GM18873 (cell line): ENCODE results near the gene DENND1A.

Experiments
- ATAC-seq: cut with Tn5 transposase; IDR thresholded peaks from one replicate; pipeline ENCODE4 v1.9.1; 2021; ENCODE audit warnings: mild to moderate bottlenecking, moderate library complexity, moderate number of reproducible peaks; ENCODE audit not compliant: unreplicated experiment, low FRiP score

DENND1A gene

GRCh38 chr9:123513554-123513953 lies 416.4 kb downstream of the DENND1A start:
- no peak for ATAC-seq

DNA sequence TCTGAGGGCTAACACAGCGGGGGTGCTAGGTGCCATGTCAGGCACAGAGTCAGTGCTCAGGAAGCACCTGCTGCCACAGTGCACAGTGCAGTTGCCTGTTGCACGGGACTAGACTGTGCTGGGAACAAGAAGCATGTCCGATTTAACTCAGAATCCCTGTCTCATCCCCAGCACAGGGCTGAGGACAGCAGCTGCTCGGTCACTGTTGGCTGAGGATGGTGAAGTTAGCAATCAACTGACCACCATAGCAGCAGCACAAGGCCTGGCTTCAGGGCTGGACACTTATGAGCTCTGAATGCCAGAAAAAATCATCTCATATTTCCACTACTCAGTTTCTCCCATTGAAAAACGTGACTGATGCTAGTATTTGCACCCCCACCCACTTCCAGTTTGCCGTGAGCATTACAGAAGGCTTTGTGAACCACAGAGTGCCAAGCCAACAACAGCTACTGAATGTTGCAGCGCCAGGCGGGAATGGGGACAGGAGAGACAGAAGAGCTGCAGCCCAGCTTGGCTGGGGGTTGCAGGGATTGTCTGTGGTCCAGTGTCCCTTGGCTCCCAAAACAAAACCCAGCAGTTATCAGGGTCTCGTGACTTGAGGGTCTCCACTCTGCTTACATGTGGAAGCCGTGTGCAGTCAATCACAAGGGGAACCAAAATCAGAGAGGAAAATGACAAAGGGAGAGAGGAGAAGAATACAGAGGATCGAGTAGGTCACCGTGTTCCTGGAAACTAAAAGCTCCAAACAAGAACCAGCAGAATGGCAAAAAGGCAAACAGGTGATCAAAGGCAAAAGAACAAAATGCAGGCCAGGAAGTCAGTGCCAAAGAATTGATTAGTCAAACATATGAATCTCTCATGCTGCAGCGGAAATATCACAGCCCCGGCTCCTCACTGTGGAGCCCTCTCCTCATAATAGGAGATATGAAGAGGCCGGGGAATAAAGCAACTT lies 418.3 kb downstream of the DENND1A start:
- ATAC-seq: no peak

- no peak for ATAC-seq
Measured at GRCh38 chr9:123509646-123510045, 420.3 kb downstream of the DENND1A start.

DNA sequence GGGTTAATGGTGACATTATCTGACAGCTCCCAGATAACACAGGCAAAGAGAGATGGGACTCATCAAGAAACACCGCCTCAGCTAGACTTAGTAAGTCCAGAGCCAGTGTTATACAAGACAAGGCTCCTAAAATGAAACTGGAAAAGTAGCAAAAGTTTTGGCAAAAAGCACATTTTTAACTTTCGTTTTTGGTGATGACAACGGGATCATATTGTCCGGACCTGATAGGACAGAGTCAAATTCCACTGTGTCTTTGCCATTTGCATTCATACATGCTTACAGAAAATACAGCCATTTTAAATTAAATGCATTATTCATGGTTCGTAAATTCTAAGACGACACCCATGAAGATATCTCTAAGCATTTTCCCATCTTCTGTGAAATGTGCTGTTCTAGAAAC lies 421.9 kb downstream of the DENND1A start:
- no peak for ATAC-seq

- no peak for ATAC-seq
Measured at GRCh38 chr9:123505496-123505895, 424.4 kb downstream of the DENND1A start.

GRCh38 chr9:123500336-123500735 lies 429.6 kb downstream of the DENND1A start:
- no peak for ATAC-seq

DNA sequence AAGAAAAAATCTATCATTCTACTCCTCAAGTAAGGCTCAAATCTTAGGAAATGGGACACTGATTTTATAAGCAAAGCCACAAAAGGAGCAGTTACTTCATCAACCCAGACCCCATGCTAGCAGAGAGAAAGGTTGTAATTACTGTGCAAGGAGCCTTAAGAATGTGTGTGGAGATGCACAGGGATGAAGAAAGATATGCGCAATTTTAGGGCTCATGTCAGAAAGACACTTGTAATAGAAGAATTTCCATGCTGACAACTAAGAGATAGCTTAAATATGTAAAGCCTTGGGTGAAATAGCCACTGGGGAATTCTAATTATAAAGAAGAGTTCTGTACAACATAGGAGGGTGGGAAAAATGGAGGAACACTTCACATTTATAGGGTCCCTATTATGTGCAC lies 432.1 kb downstream of the DENND1A start:
- ATAC-seq: no peak

DNA sequence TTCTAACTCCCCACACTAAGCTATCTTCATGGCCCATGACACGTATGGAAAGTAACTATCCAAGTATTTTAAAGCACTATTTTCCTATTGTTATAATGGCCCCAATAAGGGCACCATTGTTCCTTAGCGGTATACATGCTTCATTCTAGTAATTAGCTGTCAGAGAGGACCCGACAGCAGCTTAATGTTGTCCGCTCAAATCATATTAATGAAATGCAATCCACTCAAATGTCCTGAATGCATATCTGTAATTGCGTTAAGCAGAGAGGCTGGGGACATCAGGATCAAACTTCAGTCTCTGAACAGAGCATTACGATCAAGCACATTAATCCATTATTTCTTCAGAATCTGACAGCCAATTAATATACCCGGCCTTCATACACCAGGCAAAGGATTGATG lies 434.2 kb downstream of the DENND1A start:
- ATAC-seq: no peak

DNA sequence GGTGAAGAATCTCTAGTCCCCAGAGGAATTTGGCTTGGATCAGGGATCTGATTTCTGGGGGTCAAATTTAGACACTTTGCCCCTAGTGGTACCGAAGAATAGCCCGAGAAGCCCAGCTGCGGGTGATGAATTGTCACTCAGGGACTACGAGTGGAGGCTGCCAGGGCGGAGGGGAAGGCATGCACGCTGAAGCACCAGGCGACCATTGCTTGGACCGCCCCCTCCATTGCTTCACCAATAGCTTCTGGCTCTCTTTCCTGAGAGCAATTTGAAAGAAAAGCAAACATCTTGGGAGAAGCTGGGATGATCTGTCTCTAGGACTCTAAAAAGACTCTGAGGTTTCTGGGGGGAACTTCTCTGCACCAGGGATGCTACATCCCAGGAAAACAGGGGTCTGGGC lies 436.3 kb downstream of the DENND1A start:
- no peak for ATAC-seq

DNA sequence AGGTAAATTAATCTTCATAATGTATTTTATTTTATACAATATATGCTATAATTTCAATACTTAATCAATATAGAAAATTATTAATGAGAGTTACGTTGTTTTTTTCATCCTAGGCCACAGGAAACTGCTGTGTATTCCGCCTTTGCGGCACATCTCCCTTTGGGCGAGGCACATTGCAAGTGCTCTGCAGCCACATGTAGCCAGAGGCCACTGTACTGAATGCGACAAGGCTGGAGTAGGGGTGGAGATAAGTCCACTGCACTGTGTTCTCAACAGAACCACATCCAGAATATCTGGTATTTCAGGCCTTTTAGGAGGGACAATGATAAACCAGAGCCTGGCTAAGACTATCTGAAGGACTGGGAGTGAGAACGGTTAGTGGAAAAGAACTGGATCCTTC lies 439.2 kb downstream of the DENND1A start:
- no peak for ATAC-seq

DNA sequence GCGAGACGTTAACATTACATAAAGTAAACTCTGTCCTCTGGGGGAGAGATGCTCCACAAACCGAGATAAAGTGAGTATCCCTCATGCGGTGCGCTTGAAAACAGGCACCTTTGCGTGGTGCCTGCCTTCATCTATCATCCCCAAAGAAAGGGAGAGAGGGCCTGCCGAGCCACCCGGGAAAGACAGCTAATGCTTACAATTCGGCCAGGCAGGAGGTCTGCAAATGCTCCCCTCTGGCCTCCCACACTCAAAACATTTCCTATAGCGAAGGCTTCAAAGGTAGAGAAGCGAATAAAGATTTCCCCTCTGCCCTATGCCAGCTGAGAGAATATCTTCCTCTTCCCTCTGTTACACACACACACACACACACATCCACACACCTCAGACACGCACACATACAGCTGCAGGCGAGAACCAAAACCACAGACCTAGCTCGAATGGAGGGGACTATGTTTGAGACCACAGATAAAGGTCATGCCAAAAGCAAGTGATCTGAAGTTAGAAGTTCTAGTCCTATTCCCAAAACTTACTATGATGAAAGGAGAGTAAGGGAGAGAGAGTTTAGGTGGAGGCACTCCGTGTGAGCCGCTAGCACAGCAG lies 441.1 kb downstream of the DENND1A start:
- ATAC-seq: no peak

GRCh38 chr9:123487944-123488548 lies 441.9 kb downstream of the DENND1A start:
- ATAC-seq: no peak

DNA sequence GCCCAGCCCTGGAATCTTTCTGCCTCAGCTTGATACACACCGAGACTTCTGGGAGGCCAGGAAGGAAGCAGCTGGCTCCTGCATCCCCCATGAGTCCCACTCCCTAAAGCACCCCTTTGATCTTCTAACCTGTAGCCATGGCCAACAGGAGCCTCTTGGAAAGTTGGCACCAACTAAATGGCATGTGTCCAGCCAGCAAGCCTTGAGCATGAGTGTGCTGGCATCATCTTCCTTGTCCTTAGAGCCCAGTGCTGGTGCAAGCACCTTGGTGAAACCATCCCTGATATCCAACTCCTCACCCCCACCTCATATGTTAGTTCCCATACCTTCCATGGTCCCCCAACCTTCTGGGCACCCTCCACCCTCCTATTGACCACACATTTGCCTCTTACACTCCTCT lies 443.5 kb downstream of the DENND1A start:
- no peak for ATAC-seq

DNA sequence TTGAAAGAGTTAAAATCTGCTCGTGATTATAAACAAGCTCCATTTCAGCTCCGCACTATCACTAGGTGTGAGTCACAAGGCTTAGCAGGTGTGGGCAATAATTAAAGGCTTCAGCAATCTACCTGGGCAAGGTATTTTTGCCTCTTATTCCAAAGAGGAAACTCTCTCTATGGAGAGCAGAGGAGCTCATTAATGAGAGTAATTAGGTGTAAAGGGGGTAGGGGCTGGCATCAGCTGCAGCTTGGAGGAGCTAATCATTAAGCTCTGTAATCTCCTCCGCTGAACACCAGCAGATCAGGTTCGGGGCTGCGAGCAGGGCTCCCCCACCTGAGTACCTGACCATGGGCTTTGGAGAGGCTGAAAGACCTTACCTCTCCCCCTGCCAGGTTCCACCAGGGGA lies 444.7 kb downstream of the DENND1A start:
- ATAC-seq: no peak

DNA sequence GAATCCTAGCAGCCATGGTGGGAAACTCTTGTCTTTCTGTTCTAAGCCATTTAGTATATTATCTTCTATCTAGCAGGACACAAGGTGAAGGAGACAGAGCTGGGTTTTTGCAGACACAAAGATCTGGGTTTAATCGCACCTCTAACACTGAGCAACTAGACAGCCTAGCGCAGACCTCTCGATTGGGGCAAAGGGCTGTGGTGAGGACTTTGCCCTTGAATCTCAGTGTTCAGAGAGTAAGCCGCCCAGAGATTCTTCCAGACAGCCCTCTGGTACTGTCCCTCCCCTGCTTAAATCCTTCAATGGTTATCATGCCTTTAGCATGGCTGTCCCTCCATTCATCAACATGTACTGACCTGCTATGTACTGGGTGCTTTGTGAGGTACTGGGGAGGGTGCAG lies 445.8 kb downstream of the DENND1A start:
- no peak for ATAC-seq

DNA sequence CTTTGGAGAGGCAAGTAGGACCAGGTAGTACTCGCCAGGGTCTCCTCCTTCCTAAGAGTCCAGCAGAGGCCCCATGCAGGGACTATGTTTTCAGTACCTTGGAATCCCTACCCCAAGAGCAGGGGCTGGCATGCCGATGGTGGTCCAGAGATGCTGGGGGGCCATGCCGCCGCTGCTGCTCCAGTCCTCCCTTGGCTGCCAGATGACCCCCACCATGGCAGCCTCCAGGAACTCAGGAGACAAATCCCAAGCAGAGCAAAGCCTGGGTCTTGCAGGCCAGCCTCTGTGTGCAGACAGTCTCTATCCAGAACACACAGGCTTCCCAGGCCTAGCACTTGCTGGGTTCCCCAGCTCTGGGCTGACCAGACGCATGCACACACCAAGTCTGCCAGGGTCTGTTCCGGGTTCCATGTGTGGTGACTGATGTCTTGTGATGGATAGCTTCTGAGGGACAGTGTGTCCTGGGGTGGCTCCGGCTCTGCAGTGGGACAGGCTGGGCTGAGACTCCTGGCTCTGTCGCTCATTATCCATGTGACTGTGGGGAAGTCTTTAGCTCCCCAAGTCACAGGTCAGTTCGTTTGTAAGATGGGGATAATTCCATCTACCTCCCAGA lies 446.6 kb downstream of the DENND1A start:
- no peak for ATAC-seq

- ATAC-seq: no peak
Measured at GRCh38 chr9:123482295-123482968, 447.5 kb downstream of the DENND1A start.

DNA sequence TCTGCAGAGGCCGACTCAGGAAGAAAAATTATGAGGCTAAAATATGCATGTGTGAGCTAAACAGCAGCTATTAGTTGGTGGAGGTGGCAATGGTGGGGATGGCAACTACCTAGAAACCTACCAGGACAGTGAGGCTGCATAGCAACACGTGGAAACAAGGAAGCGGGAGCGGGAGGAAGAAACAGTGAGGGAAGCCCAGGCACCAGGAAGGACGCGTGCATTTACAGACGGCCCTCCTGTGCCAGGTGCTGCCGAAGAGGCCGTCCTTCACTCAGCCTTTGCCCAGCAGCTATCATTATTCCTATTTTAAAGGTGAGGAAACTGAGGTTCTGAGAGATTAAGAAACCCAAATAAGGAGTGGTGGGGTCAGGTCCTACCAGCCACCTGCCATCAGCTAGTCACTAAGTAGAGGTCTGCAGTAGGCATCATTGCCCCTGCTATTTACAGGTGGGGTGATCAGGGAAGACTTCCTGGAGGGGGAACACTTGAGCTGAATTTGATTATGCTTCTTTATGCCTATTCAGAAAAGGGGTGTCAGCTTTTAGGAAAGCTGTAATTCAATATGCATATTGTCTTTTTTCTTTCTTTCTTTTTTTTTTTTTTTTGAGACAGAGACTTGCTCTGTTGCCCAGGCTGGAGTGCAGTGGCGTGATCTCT lies 448.6 kb downstream of the DENND1A start:
- no peak for ATAC-seq

- no peak for ATAC-seq
Measured at GRCh38 chr9:123480791-123481190, 449.1 kb downstream of the DENND1A start.

GRCh38 chr9:123480096-123480495 lies 449.8 kb downstream of the DENND1A start:
- ATAC-seq: no peak
